KOPT-K1 (cell line): ENCODE data around the gene ERC2.
"Not testable (repeated sequence)": the region's sequence is repeated elsewhere in the genome, so short reads cannot be mapped to it uniquely, and the experiment has no call there.

Experiments used
- H3K27ac ChIP-seq: fragments of 200-600 bp; sonication (generic); 2 replicates; pipeline ENCODE4 v1.5.1; 2016; ENCODE audit warnings: antibody characterized with exemption, mild to moderate bottlenecking, low read depth, low read length; ENCODE audit not compliant: poor library complexity, severe bottlenecking
- H3K36me3 ChIP-seq: fragments of 200-600 bp; sonication (generic); 2 replicates; pipeline ENCODE4 v1.5.1; 2017; ENCODE audit warnings: antibody characterized with exemption, mild to moderate bottlenecking, low read length, moderate library complexity; ENCODE audit not compliant: insufficient read depth
- H3K9me3 ChIP-seq: fragments of 200-600 bp; sonication (generic); 2 replicates; pipeline ENCODE4 v1.5.1; 2017; ENCODE audit warnings: antibody characterized with exemption, low read length, mild to moderate bottlenecking; ENCODE audit not compliant: insufficient read depth, poor library complexity, severe bottlenecking

ERC2 gene

GRCh38 chr3:55521738-55522421 is 946.4 kb downstream of the ERC2 start:
- Histone ChIP-seq H3K9me3 (no peaks in the 10 kb centered on the region), H3K27ac (no peak overlapping the region), H3K36me3 (no peaks in the 10 kb centered on the region)

DNA sequence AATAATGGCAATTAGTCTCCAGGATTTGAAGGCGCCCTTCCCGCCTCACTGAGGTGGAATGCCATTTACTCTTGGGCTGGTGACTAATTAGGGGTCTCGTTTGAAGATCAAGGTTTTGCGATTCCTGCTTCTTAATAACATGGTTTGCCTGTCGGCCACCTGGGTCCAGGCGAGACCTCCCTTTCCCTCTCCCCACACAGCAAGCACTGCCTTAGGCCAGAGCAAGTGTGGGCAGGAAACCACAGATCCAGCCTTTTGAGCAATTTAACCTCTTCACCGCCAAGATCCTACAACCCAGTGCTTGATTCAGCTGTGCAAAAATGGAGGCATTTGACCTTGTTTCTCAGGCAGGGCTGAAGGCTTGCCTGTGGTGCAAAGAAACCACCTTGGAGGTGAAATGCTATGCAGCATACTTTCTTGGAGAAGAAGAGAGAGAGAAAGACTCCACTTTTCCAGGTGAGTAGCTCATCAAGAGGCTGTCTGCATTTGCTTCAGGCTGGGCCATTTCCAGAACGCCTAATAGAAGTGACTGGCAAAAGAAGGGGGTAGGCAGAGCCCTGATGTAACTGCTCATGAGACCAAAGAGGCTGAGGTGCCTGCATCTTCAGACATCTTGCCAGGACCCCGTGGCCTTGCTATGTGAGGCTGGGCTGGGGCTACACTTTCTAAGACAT is 947.1 kb downstream of the ERC2 start:
- Histone ChIP-seq H3K27ac (no peak overlapping the region), H3K9me3 (no peaks in the 10 kb centered on the region), H3K36me3 (no peaks in the 10 kb centered on the region)

DNA sequence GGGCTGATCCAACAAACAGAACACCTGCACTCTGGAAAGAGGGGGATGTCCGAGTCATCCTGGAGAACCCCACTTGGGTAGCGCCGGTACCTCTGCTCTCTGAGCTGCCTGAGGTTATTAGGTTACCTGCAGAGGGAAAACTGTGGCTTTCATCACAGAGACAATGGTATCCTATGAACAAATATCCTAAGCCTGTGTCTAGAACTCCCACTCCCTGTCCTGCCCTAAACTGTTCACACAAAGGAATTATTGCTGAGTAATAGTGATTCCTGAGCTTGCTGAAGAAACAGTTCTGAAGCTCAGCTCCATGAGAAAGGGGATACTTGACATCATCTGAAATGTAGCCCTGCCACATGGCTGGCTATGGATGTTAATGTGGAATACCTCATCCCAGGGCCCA is 949.2 kb downstream of the ERC2 start:
- Histone ChIP-seq H3K36me3 (no peaks in the 10 kb centered on the region), H3K27ac (no peak overlapping the region), H3K9me3 (no peaks in the 10 kb centered on the region)

- Histone ChIP-seq H3K36me3 (no peaks in the 10 kb centered on the region), H3K27ac (no peak overlapping the region), H3K9me3 (no peaks in the 10 kb centered on the region)
These were observed 949.8 kb downstream of the ERC2 start for GRCh38 chr3:55518451-55518850.

DNA sequence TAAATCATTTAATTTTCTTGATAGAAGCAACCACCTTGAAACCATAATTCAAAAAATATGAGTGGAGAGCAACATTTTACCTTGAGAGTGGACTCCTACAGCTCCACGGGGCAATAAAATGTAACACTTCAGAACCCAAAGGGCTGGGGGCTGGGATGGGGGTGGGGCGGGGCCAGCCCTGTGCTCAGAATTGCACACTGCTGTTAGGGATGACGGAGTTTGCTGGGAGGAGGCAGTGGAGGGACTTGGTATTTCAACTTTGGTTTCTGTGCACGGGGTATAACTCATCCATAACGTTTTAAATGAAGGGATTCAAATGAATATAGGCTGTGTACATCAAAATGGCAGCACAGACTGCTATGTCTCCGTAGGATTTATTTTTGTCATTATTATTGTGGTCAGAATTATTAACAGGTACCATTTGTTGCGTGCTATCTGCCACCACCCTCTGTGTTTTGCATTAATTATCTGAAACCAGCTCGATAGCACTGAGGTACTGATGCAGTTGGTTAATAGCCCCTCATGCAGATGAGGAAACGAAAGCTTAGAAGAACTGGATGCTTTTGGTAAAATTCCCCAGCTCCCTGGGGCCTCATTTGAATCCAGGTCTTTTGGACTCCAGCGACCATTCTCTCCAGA is 951.8 kb downstream of the ERC2 start:
- H3K9me3 ChIP-seq = no peaks in the 10 kb centered on the region
- no peaks in the 10 kb centered on the region for H3K36me3 ChIP-seq
- no peak overlapping the region for H3K27ac ChIP-seq

- no peak overlapping the region for H3K27ac ChIP-seq
- no peaks in the 10 kb centered on the region for H3K36me3 ChIP-seq
- H3K9me3 ChIP-seq = no peaks in the 10 kb centered on the region
These were observed 952.6 kb downstream of the ERC2 start for GRCh38 chr3:55515550-55516246.

DNA sequence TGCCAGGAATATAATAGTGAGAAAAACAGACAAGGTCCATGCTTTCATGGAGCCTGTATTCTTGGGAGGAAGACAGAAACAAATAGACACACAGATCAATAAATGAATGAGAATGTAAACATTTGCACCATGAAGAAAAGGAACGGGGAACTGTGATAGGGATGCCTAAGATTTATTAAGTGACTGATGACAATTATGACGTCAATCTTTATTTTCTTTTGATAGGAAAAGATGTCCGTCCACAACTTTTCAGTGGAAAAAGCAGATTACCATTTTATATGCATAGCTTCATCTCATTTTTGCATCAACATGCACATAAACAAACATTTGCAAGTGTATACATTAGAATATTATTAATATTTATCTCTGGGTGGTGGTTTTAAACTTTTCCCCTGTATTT is 953.3 kb downstream of the ERC2 start:
- Histone ChIP-seq H3K36me3 (no peaks in the 10 kb centered on the region), H3K27ac (no peak overlapping the region), H3K9me3 (no peaks in the 10 kb centered on the region)

GRCh38 chr3:55512571-55513343 is 955.5 kb downstream of the ERC2 start:
- H3K27ac ChIP-seq = no peak overlapping the region
- no peaks in the 10 kb centered on the region for H3K9me3 ChIP-seq
- H3K36me3 ChIP-seq = no peaks in the 10 kb centered on the region

DNA sequence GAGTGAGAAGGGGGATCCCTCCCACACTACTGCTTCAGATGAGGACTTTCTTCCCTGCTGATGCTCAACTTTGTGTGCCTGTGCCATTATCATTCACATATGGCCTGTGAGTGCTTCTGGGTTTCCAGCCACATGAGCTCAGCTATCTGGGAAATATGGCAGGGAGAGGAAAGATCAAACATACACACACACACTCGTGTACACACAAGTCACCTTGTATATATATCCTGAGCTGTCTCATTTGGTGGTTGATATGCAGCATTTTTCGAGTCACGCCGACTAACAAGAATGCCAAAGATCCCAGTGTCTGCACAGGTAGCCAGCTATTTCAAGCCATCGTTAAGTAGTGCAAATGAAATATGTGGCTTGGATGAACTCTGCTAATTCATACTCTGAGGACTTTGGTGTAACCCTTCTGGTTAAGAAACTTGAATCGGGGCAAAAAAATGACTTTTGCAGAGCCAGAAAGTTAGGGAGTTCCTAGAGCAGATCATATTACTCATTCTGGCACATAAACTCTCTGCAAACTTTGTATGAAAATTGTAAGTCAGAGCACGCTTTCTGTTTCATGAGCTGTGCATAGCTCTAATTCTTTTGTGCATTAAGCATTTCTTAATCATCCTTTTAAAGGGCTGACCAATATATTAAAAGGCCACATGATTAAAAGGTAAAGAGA is 956.2 kb downstream of the ERC2 start:
- H3K9me3 ChIP-seq = no peaks in the 10 kb centered on the region
- no peak overlapping the region for H3K27ac ChIP-seq
- no peaks in the 10 kb centered on the region for H3K36me3 ChIP-seq

GRCh38 chr3:55508335-55508734 is 959.9 kb downstream of the ERC2 start:
- Histone ChIP-seq H3K9me3 (no peaks in the 10 kb centered on the region), H3K36me3 (no peaks in the 10 kb centered on the region), H3K27ac (no peak overlapping the region)

GRCh38 chr3:55507808-55508207 is 960.5 kb downstream of the ERC2 start:
- H3K36me3 ChIP-seq = no peaks in the 10 kb centered on the region
- H3K27ac ChIP-seq = no peak overlapping the region

DNA sequence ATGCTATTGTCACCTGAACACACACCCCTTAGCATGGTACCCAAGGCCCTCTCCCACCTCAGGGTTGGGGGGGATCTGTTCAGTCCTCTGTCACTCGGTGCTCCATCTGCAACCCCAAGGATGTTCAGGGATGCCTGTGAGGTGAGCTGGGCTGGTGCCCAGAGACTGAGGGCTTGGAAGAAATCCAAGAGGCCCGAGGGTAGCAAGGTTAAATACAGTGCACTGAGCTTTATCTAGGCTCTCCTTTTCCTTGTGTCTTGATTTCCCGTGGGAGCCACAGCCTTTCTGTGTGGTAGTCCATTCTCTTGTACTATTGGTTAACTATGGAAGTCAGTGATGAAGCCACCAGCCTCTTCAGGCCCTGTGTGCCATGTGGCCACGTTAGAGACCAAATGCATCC is 962.5 kb downstream of the ERC2 start:
- Histone ChIP-seq H3K36me3 (no peaks in the 10 kb centered on the region), H3K27ac (no peak overlapping the region), H3K9me3 (no peaks in the 10 kb centered on the region)

More at GRCh38 chr3:55507808-55508207, 960.5 kb downstream of the ERC2 start:
- no peaks in the 10 kb centered on the region for H3K9me3 ChIP-seq

GRCh38 chr3:55505102-55505501 is 963.2 kb downstream of the ERC2 start:
- not testable (repeated sequence) for H3K27ac ChIP-seq, H3K36me3 ChIP-seq, H3K9me3 ChIP-seq

DNA sequence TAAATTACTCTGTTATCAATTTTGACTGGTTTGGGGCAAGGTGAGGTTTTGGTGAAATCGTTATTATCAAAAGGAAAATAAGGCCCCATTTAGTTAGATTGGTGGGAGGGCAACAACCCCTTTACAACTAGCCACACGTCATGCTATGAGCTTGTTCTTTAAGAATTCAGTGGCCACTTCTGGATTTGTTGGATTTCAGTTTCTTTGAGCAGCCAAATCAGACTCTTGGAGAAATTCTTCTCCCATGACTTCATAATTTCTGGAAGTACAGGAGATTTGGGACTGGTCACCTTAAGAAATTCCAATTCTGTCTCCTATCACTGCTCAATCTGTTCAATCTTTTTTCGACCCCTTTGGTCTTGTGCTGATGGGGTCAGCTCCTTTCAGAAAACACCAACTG is 966.4 kb downstream of the ERC2 start:
- no peaks in the 10 kb centered on the region for H3K36me3 ChIP-seq
- no peaks in the 10 kb centered on the region for H3K9me3 ChIP-seq
- no peak overlapping the region for H3K27ac ChIP-seq
